Astrocyte (in vitro differentiated cells and primary cell): ENCODE measurements around the gene VAC14.

Experiments used
- EZH2 ChIP-seq: IDR thresholded peaks from 2 replicates; pipeline ENCODE4 v1.6.1; 2012; ENCODE audit warnings: mild to moderate bottlenecking, low read length, inconsistent platforms; ENCODE audit not compliant: insufficient read depth
- TF ChIP-seq, protein P1 (sequence below): IDR thresholded peaks from 2 replicates; pipeline ENCODE4 v1.5.1; 2011; ENCODE audit warnings: low read depth, mild to moderate bottlenecking, inconsistent platforms, low read length, moderate library complexity; ENCODE audit not compliant: insufficient read depth

DNA sequence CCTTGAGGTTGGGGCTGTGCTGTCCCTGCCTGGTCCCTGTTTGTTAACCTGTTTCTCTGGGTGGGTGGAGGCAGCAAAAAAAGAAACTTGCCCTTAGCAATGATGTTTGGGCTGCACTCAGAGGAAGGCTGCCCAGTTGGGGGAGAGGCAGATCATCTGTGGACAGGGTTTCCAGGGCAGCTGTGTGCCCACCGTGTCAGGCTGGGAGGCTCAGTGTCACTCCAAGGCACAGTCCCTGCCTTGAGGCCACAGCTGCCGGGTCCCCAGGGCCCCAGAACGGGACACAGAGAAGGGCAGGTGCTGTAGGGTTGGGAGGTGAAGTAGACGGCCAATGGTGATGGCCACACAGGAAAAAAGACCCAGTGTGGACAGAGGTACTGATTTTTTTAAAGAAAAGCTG, 150.7 kb downstream of the VAC14 start:
- TF ChIP-seq, protein P1, sequence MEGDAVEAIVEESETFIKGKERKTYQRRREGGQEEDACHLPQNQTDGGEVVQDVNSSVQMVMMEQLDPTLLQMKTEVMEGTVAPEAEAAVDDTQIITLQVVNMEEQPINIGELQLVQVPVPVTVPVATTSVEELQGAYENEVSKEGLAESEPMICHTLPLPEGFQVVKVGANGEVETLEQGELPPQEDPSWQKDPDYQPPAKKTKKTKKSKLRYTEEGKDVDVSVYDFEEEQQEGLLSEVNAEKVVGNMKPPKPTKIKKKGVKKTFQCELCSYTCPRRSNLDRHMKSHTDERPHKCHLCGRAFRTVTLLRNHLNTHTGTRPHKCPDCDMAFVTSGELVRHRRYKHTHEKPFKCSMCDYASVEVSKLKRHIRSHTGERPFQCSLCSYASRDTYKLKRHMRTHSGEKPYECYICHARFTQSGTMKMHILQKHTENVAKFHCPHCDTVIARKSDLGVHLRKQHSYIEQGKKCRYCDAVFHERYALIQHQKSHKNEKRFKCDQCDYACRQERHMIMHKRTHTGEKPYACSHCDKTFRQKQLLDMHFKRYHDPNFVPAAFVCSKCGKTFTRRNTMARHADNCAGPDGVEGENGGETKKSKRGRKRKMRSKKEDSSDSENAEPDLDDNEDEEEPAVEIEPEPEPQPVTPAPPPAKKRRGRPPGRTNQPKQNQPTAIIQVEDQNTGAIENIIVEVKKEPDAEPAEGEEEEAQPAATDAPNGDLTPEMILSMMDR: no peak
- TF ChIP-seq EZH2: no peak
